Stimulated activated CD8-positive, alpha-beta memory T cell treated with anti-CD3 and anti-CD28 coated beads, Interleukin-12 subunit alpha, Interleukin-12 subunit beta, amount 100 ng/mL, for 24 hours (primary cell): ENCODE results near the gene THOC1.
"Not testable (repeated sequence)": the region's sequence is repeated elsewhere in the genome, so short reads cannot be mapped to it uniquely, and the experiment has no call there.

Source experiments
- DNase-seq: peaks from one replicate; pipeline ENCODE4 v3.0.0-alpha.2; 2020; ENCODE audit errors: extremely low read depth

Gene THOC1

GRCh38 chr18:267688-268552, at the start of gene THOC1:
THOC1 (minus strand) TSS chr18:268047; CDS start chr18:268019, 28 bp downstream.
- DNase-seq, result peak; percentile 91

- DNase-seq, result no peak
These were observed 49.8 kb upstream of the THOC1 start for GRCh38 chr18:317618-318017.

- no peak for DNase-seq
These were observed 48.5 kb upstream of the THOC1 start for GRCh38 chr18:316393-316792.

GRCh38 chr18:313931-314330, 46.1 kb upstream of the THOC1 start:
- no peak for DNase-seq

GRCh38 chr18:312415-312814, 44.6 kb upstream of the THOC1 start:
- DNase-seq, result no peak

- DNase-seq, result no peak
These were observed 42.2 kb upstream of the THOC1 start for GRCh38 chr18:310042-310441.

GRCh38 chr18:308086-308485, 40.2 kb upstream of the THOC1 start:
- DNase-seq, result not testable (repeated sequence)

- no peak for DNase-seq
These were observed 38.9 kb upstream of the THOC1 start for GRCh38 chr18:306608-307255.

- no peak for DNase-seq
These were observed 37.2 kb upstream of the THOC1 start for GRCh38 chr18:305003-305501.

- no peak for DNase-seq
These were observed 35.8 kb upstream of the THOC1 start for GRCh38 chr18:303607-304006.

GRCh38 chr18:303011-303410, 35.2 kb upstream of the THOC1 start:
- no peak for DNase-seq

- DNase-seq, result no peak
These were observed 34.2 kb upstream of the THOC1 start for GRCh38 chr18:302097-302496.

GRCh38 chr18:297936-298335, 30.1 kb upstream of the THOC1 start:
- DNase-seq, result no peak

- no peak for DNase-seq
These were observed 28.1 kb upstream of the THOC1 start for GRCh38 chr18:295756-296490.

GRCh38 chr18:294566-294965, 26.7 kb upstream of the THOC1 start:
- DNase-seq, result no peak

- no peak for DNase-seq
These were observed 25.7 kb upstream of the THOC1 start for GRCh38 chr18:293536-293935.

- DNase-seq, result no peak
These were observed 24.4 kb upstream of the THOC1 start for GRCh38 chr18:292271-292670.

- not testable (repeated sequence) for DNase-seq
These were observed 22.1 kb upstream of the THOC1 start for GRCh38 chr18:289970-290369.

- DNase-seq, result no peak
These were observed 21.2 kb upstream of the THOC1 start for GRCh38 chr18:289026-289425.

GRCh38 chr18:286515-287310, 18.9 kb upstream of the THOC1 start:
- DNase-seq, result no peak

GRCh38 chr18:285817-286216, 18.0 kb upstream of the THOC1 start:
- no peak for DNase-seq

- DNase-seq, result no peak
These were observed 7.6 kb upstream of the THOC1 start for GRCh38 chr18:275486-275885.
